ENCODE data around the gene PCDH9.

Gene PCDH9

DNA sequence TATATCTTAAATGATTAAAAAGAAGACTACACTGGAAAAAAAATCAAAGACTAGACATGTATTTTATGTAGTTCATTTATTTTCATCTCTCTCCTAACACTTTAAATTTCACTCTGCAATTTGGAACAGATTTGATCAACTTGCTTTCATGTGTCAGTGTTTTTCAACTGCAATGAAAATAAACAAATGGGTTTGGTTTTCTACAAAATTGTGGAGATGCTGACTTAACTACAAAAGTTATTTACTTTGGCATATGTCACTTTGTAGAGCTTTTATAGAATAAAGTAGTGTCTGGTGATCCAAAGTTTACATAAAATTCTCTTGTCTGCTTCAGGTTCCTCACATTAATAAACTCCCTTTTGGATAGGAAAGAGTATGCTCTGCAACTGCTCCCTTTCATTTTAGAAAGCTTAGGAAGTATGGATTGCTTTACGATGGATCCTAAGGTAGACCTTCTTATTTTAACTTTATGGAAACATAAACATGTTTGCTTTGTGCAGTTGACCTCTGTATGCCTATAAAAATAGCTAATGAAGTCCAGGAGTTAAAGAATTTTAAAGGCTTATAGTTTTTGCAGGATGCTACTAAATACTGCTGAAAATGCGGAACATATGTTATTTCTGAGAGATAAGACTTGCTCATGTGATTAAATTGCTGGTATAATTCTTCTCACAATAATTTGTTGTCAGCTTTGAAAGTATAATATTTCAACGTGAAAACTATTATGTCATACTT is 815.9 kb downstream of the PCDH9 start:
- no peak for DNase-seq

DNA sequence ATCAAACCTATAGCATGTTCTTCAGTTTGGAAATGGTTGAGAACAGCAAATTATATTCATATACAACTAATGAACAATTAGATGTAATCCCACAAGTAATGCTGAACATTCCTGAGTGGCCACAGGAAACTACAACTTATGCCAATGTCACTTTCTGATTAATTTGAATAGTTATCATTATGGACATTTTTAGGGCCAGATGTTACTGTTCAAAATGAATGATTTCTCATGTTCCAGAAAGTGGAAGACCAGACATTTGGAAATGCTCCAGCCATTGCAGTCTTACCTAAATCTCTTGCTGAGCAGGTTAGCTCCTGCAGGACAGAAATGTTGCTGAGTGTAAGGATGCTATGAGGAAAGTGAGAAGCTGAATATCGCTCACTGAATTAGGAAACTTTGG is 819.8 kb downstream of the PCDH9 start:
- DNase-seq: no peak

DNA sequence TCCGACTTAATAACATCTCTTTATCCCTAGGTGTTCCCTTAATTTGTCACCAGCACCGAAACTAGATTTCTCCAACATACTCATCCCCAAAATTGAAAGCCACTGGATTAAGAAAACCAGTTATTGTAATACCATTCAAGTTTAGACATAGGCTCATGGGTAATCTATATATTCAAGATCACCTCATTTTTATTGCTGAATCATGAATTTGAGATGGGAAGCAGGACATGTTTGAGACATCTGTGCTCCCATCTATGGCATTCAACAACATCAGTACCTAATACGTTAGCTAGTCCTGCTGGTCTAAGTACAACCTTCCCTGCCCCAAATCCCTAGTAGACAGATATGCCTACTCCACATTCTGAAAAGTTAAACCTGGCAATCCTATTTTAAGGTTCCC is 820.6 kb downstream of the PCDH9 start:
- no peak for DNase-seq

DNA sequence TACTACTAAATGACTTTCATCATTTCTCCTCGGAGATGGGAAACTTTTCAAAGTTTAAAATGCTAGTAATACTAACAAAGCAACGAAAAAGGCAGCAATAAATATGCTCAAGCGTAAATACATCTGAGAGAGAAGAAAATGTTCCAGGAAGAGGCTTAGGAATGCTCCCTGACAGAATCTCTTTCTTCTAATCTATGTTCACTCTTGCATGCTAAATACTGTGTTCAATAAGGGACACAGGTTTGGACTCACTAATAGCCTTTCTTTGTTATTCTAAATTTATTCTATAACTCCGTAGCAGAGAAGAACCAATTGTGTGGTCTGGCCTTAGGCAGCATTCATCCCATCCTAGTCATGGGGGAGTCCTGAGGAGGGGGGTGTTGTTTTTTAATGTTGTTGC is 823.0 kb downstream of the PCDH9 start:
- DNase-seq: no peak

DNA sequence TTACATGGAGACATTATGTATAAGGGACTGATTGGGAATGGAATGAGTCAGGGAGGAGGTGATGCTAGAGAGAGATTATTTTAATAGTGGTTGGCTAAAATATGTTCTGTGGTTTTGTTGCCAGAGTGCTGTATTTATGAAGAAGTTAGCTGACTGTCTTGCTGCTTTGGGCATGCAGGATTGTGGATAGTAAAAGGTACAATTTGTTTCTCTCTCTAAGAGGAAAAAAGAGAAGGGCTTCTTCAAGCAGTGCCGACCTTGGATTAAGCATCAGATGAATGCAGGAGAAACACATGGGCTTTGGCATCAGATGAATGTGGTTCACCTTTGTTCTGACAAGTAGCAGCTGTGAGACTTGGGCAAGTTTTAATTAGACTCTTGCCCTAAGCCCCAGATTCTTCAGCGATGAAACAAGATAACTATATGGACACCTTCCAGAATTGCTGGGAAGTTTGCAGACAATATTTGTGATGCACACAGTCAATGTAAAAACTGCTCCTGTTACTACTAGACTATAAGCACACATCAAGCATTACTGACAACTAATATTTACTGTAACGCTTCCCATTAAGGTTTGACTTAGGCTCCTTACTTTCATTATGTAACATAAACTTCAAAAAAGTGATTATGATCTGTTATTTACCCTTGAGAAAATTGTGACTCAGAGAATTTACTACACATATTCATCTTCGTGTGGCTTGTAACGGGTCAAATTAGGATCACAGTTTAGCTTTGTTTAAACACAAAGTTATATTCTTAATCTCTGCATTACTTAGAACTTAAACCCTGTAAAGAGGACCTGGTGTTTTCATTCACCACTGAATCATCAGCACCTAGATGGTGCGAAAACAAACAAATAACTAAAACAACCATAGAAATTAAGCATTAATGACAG is 824.0 kb downstream of the PCDH9 start:
- no peak for DNase-seq

DNA sequence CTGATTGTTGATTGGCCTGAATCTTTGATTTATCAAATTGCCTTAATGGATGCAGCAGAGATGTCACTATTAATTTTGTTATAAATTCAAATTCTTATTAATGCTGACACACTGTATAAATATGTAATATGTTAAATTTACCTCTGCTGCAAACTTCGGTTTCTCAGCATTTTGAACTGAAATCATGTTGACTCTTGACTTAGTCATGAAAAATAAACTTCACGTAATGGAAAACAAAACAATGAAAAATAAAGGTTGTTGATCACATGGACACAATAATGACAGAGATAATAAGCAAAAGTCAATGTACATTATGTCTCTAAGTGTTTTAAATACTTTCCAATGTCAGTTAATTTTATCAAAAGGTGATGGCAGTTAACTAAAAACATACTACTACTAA is 827.6 kb downstream of the PCDH9 start:
- DNase-seq: no peak

DNA sequence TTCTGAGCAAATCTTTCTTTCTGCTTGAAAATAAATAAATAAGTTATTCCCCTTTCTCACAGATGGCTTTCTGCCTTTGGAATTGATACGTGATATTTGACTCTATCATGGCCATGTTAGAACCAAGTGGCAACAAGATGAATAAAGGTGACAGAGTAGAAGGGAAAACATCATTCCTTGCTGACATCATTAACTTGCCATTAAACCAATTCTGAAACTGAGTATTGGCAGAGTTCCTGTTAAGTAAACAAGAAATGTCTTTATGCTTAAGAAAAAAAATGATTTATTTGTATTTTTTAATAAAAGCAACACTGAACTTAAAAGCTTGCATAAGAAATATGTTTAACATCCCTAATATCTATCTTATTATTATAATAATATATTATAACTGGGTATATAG is 828.1 kb downstream of the PCDH9 start:
- peak; percentile 51 for DNase-seq

DNA sequence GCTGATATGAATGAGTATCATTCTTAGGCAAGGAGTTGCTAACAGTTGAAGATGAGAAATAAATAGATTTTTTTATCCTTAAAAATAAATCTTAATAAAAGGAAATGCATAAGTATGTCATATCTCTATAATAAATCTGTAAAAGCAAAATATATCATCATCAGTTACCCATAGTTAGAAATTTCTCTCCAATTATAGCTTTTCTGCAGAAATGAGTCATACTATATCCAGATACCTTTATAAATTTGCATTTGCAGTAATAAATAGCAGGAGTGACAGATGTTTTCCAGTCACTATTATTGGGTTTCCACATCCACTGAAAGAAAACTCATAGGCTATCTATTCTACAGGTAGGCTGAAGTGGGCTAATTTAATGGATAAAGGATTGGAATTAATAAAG is 829.8 kb downstream of the PCDH9 start:
- no peak for DNase-seq

DNA sequence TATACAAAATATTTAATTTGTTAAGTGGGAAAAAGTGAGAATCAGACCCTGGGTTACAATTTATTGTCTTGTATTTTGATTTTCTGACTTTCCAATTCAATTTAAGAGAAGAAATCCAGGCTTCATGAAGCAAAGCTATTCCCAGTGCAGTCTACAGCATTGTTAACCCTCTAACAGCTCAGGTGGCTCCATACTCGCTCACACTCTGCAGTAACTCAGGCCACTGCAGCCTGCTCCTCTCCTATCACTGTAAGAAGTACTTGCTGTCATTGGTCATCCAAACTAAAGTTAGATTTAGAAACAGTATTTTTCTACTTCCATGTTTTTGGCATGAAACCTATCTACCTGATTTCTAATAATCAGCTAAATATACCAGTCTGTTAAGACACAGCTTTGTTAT is 830.3 kb downstream of the PCDH9 start:
- DNase-seq: no peak

DNA sequence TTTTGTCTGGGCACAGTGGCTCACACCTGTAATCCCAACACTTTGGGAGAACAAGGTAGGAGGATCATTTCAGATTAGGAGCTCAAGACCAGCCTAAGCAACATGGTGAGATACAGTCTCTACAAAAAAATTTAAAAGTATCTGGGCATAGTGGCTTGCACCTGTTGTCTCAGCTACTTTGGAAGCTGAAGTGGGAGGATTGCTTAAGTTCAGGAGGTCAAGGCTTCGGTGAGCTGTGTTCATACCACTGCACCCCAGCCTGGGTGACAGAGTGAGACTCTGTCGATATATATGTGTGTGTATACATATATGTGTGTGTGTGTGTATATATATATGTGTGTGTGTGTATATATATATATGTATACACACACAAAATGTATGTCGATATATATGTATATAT is 833.0 kb downstream of the PCDH9 start:
- DNase-seq: no peak

DNA sequence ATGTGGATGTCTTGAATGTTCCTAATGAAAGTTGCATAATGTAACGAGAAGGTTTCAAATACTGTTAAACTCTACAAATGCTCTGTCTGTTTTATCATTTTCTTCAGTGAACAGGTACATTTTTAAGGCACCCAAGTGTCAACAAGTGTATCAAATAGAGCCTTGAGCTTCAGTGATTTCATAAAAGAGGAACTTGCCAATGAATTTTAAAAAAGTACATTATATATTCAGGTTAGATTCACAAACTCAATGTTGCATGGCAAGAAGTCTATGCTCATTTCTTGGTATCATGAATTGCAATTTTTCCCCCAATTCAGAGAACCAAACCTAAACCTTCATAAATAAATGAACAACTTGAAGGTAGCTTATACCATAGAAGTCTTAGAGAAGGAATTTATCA is 838.8 kb downstream of the PCDH9 start:
- no peak for DNase-seq

DNA sequence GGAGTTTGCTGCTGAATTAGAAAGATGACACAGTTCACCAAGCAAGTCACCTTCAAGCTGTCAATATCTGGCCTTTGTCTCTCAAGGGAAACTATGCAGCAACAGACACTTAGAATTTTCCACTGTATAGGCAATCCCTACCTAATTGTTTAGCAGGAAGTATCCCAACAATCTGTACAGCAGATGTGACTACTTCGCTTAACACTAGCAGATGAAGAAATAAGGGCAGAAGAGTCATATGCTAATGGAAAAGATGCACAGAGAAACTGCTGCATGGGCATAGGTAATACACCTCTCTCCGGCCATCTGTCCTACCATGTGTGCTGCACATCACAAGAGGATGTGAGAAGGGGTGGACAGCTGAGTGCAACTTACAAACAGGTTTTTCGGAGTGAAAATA is 851.2 kb downstream of the PCDH9 start:
- DNase-seq: no peak

DNA sequence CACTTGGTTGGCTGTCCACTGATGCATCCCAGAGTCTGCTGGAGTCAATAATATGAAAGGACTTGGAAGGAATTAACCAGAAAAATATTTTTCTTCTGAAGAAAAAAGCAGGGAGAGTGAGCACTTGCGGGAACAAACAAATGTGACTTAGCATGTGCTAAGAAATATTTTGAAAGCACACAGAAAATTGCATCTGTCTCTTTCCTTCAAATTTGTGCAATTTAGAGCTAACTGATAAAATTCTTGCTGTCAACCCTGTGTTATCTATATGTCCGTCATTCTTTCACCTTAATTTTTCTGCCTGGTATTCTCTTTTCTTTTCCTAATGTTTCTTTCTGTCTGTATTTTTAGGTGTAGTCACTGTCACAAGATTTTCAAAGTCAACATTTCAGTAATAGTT is 852.6 kb downstream of the PCDH9 start:
- no peak for DNase-seq

DNA sequence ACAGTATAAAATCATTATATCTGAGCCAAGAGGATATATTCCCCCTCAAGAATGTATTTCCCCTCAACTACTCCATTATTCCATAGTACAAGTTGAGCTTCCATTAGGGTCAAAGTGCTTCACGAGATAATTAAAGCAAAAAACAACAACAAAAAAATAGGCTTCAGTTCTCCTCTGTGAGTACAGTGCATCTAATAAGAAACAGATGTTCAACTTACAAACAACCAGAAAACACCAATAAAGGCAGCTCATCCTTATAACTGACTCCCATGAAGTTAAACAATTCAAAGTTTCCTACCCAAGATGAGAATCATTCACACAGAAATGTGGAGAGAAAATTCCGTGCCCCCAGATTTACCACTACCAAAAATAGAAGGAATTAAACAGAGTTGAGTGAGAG is 854.4 kb downstream of the PCDH9 start:
- no peak for DNase-seq

DNA sequence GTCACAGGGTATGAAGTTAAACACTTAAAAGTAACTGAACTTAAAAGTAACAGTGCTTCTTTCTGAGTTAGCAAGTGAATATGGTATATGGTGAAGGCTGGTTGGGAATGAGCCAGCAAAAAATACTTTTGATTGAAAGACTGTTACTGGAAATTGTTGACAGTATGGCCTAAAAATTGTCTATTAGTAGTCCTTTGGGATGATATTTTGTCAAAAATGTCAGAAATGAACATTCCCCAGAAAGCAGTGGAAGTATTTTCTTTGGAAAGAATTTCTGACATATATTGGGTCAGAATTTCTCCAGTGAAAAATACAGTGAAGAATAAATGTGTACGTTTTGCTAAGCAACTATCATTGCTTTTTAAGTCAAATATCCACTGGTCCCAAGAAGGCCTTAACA is 860.5 kb downstream of the PCDH9 start:
- DNase-seq: no peak

DNA sequence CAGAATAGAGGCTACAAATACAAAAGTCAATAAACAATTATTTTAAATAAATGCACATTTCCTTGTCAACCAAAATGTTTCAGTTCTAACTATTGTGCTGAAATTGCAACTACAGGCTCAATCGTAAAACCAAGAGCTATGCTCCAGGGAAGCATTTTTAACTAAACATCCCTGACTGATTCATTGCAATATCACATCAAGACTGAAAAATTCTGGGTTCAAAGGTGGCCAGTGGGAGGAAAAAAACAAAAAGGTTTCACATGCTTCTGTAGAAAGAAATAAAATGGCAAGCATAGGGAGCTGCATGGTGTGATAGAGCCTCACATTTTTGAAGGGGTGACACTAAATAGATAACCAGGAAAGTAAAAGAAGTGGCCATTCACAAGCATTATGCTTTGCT is 862.8 kb downstream of the PCDH9 start:
- no peak for DNase-seq

DNA sequence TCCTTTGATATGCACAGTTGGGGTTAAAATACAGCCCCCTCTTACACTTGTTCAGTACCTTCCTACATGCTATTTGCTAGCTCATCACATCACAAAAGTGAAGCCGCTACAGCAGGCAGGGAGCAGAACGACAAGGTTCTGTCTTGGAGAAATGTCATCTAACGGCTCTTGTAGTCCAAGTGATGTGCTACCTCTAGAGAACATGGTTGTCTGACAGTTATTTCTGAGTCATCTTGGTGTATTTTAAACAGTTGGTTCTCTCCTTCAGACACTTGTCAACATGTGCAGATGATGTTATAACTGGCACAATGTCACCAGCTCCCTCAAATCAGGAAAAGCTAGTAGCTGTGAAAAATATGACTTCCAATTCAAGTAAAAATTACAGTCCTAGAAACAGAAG is 865.0 kb downstream of the PCDH9 start:
- DNase-seq: no peak

DNA sequence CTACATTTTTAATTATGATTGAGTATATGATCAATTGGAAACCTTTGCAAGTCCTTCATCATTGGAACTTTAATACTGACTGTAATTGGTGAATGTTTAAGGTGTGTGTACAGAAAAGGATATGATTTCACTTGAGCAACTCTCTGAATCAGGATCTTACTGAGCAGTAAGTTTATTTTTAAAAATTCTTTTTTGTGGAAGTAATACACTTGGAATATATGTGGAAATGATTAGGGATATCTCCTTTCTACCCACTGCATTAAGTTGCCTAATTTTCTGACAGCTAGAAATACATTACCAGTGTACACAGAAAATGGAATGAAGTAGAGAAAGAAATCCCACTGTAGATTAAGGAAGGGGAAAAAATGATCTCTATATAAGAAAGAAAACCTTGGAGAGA is 865.8 kb downstream of the PCDH9 start:
- no peak for DNase-seq

DNA sequence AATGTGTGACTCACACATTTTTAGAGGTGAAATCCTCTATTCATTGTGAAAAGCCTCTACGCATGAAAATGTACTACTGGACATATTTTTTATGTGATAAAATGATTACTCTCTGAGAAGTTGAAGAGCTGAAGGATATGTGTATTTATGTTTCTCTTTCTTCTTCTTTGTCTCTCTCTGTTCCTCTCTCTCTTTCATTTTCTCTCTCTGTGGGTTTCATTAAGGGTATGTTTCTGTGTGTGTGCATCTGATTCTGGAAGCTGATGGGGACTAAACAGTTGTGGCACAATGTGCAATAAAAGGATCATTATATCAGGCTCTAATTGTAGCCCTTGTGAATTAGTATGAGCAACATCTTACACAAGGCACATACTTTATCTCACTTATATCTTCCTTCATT is 867.7 kb downstream of the PCDH9 start:
- no peak for DNase-seq

DNA sequence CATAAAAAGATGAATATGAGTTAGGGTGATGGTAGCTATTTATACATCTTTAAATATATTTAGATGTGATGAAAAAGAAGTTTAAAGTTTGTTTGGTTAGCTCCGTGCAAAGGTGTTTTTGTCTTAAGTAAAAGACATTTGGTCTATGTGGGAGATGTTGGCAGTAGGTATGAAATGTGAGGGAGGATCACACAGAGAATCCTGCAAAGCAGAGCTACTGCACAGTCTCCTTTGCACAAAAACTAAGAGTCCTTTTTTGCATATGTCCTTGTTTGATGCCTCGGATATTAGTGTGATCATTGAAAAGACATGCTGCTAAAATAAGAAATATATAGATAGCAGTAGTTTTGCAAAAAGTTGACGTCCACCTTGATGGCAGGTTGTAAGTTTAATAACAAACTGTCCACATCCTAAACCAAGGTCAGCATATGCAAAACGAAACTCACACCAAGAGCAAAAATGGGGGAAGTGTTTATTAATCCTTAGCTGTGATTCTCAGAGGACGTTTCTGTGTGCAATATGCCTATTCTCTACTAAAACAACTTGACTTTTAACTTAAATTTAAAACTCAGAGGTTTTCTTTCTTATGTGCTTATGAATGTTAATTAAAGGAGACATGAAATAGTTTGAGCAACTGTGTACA is 870.1 kb downstream of the PCDH9 start:
- no peak for DNase-seq

DNA sequence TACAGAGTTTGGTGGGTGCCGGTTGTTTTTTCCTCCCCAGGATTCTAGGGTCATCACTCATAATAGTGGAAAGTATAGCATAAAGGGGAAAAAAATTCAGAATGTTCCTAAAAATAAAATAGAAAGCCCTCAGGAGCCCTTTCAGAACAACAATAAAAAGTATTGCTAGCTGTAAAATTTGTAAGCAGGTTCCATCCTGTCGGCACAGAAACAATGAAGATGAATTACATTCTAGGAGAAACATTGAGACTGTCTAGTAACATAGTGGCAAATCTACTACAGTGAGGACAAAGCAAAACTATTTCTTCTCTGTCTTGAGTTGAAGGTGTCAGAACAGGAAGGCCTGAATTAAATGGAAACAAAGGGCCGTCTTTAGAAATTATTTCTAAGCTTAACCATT is 870.7 kb downstream of the PCDH9 start:
- DNase-seq: no peak

DNA sequence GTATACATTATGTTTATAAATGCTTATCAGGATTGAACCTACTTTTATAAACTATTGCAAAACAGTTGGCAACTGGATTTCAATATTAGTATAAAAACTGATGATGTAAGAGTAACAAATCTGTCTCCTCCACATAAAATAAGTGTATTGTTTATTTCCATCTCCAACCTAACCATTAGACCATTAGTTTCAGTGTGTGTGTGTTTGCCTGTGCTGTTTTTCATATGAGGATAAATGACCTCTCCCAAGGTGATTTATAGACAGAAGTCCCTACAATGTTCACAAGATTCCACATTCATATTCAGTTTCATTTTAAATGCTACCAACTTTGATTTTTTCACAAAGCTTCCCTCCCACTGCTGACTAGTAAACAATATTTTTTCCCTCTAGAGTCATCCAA is 871.6 kb downstream of the PCDH9 start:
- no peak for DNase-seq

DNA sequence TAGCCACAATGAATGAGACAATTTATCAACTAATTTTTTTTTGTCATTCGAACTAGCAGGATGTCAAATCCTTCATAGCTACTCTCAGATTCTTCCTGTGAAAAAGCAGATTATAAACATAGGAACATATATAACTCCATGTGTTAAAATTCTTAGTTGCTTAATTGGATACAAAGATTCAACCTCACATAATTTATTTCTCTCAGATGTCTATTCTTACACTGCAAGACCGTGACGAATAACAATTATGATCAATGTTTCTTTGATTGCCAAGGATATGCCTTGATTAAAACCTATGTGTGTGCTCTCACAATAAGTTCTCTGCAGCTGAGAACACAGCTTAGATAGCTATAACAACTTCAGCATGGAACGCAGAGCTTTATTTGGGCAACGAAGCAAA is 872.7 kb downstream of the PCDH9 start:
- DNase-seq: no peak
